Activated CD8-positive, alpha-beta memory T cell treated with anti-CD3 and anti-CD28 coated beads for 4 hours (primary cell): Measurements from ENCODE around the gene NUP210L.
"Not testable (repeated sequence)": the region's sequence is repeated elsewhere in the genome, so short reads cannot be mapped to it uniquely, and the experiment has no call there.

Source experiments
- DNase-seq, 2 donors: peaks; one replicate each; pipeline ENCODE4 v3.0.0-alpha.2; 2020; ENCODE audit warnings: low read depth in 2 of 2

NUP210L gene

DNA sequence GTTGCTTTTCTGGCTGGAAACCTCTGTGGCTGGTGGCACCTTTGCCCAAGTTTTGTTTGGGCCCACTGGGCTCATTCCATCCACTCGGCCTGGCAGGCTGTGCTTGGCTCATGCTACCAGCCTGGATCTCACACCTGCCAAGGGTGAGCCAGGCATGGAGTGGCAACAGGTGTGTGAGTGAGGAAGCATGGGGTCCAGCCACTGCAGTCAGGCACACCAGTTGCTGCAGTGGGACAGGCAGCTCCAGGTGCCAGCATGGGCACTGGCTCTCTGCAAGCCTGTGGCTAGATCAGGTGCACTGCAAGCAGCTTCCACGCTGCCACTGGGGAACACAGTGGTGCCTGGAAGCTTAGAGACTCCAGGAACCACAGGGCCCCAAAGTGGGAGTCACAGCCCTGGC is 57.0 kb downstream of the NUP210L start:
- DNase-seq, result no peak

DNA sequence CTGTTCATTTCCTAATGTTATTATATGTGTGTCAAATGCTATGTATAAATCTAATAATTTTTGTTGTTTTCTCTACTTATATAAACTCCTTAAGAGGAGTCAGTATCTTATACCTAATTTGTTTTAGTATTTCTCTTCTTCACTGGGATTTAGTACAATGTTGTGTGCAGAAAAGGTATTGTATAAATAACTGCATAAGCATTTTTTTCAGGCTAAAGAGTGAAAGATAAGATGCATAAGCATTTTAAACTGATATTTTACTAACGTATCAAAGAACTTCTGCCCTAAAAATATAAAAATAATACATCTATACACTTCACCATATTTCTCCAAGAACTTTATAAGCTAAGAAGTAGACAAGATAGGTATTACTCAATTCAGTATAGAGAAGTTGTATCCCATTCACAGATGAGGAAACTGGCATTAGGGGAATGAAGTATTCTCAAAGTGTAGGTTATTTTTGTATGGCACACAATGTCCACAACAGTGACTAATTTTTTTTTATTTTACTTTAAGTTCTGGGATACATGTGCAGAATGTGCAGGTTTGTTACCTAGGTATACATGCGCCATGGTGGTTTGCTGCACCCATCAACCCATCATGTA is 59.3 kb downstream of the NUP210L start:
- no peak for DNase-seq

DNA sequence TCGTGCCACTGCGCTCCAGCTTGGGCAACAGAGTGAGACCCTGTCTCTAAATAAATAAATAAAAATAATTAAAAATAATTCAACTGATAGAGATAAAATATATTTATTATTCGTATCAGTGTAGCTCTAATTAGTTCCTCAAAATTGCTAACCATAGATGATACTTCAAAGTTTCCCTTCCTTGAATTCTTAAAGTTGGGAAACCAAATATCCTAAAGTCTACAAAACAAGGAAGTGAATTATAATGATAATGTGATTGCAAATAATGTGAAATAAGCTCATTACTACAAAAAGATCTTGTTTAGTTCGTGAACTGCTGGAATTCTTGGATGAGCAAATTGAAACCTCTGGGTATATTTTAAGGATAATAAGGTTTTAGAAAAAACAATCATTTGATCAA is 60.5 kb downstream of the NUP210L start:
- DNase-seq, result no peak

DNA sequence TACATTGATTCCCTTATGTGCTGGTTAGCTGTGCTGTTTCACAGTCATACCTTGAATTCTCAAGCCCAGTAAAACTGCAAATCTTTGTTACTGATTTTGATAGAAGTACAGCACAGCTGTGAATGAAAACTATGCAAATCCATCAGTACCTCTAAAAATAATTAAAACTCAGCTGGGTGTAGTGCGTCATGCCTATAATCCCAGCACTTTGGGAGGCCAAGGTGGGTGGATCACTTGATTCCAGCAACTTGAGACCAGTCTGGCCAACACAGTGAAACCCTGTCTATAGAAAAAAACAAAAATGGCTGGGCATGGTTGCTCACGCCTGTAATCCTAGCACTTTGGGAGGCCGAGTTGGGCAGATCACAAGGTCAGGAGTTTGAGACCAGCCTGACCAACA is 61.2 kb downstream of the NUP210L start:
- DNase-seq, result no peak

DNA sequence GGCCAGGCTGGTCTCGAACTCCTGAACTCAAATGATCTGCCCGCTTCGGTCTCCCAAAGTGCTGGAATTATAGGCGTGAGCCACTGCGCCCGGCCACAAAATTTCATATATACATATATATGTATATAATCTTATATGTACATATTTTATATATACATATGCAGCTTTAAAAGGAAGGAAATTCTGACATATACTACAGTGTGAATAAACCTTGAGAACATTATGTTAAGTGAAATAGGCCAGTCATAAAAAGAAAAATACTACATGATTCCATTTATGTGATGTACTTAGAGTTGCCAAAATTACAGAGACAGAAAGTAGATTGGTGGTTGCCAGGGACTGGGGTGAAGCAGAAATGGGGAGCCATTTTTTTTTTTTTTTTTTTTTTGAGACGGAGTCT is 63.2 kb downstream of the NUP210L start:
- DNase-seq, result no peak

DNA sequence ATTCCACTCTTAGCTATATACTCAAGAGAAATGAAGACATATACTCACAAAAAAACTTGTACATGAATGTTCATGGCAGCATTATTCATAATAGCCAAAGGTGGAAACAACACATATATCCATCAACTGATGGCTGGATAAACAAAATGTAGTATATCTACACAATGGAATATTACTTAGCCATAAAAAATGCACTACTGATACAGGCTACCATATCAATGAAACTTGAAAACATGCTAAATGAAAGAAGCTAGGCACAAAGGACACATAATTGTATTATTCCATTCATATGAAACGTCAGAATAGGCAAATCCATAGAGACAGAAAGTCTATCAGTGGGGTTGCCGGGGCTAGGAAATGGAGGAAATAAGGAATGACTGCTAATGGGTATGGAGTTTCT is 67.3 kb downstream of the NUP210L start:
- no peak for DNase-seq

DNA sequence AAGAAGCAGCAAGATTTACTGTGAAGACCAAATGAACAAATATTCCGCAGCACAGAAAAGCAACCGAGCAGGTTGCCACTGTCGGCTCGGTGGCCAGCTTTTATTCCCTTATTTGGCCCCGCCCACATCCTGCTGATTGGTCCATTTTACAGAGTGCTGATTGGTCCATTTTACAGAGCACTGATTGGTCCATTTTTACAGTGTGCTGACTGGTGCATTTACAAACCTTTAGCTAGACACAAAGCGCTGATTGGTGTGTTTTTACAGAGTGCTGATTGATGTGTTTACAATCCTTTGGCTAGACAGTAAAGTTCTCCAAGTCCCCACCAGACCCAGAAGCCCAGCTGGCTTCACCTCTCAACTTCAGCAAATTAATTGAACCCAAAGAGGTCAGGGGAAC is 71.8 kb downstream of the NUP210L start:
- DNase-seq, result not testable (repeated sequence)

DNA sequence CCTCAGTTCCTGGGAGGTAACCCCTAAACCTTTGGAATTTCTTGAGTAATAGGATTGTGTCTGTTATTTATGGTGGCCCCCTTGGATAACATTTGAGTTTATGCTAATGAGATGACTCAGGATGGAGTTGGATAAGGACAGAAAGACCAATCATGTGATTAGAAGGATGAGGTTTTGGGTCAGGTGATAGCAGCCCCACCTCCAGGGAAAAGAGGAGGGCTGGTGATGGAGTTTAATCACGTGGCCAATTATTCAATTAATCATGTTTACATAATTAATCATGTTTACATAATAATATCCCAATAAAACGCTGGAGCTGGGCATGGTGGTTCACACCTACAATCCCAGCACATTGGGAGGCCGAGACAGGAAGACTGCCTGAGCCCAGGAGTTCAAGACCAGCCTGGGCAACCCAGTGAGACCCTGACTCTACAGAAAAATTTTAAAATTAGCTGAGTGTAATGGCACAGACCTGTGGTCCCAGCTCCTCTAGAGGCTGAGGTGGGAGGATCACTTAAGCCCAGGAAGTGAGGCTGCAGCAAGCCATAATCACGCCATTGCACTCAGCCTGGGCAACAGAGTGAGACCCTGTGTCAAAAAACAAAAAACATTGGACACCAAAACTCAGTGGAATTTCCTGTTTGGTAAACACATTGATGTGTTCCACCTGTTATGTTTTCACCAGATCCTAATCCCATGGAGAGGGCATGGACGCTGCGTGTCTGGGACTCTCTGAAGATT is 73.3 kb downstream of the NUP210L start:
- no peak for DNase-seq

DNA sequence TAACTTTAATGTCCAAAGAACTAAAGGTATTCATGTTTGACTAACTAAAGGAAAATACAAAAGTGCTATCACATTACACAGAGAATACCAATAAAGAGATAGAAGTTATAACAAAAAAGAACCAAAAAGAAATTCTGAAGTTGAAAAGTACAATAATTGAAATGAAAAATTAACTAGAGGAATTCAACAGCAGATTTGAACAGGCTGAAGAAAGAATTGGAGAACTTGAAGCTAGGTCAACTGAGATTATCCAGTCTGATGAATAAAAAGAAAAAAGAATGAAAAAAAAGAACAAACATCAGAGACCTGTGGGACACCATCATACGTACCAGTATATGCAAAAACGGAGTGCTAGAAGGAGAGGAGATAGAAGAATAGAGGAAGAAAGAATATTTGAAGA is 78.5 kb downstream of the NUP210L start:
- no peak for DNase-seq

DNA sequence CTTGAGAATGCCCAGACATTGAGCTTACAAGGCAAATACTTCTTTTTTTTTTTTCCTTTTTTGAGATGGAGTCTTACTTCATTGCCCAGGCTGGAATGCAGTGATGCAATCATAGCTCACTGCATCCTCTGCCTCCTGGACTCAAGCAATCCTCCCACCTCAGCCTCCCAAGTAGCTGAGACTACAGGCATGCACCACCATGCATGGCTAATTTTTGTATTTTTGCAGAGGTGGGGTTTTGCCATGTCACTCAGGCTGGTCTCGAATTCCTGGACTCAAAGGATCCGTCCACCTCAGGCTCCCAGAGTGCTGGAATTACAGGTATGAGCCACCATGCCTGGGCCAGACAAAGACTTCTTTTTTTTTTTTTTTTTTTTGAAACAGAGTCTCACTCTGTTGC is 79.1 kb downstream of the NUP210L start:
- DNase-seq, result no peak

DNA sequence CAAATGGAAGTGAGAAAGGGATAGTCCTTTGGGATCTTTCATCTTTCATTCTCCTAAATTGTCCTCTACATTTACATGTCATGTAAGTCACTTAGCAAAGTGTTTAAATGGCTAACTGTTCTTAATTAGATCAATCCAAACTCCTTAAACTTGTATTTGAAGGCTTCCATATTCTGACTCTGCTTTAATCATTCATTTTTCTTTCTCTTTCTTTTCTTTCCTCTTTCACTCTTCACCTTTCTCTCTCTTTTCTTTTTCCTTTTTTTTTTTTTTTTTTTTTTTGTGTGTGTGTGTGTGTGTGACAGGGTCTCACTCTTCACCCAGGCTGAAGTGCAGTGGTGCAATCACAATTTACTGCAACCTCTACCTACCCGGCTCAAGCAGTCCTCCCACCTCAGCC is 92.6 kb downstream of the NUP210L start:
- DNase-seq, result no peak

DNA sequence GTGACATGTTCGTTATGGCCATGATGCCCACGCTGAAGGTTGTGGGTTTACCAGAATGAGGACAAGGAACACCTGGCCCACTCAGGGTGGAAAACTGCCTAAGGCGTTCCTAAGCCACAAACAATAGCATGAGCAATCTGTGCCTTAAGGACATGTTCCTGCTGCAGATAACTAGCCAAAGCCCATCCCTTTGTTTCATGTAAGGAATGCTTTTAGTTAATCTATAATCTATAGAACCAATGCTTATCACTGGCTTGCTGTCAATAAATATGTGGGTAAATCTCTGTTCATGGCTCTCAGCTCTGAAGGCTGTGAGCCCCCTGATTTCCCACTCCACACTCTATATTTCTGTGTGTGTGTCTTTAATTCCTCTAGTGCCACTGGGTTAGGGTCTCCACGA is 107.4 kb downstream of the NUP210L start:
- not testable (repeated sequence) for DNase-seq

DNA sequence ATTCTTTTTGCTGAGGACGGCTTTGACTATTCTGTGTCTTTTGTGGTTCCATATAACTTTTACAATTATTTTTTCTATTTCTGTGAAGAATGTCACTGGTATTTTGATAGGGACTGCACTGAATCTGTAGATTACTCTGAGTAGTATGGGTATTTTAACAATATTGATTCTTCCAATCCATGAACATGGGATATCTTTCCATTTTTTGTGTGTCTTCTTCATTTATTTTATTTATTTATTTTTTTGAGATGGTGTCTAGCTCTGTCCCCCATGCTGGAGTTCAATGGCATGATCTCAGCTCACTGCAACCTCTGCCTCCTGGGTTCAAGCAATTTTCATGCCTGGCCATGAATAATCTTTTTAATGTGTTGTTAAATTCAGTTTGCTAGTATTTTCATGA is 121.2 kb downstream of the NUP210L start:
- not testable (repeated sequence) for DNase-seq

DNA sequence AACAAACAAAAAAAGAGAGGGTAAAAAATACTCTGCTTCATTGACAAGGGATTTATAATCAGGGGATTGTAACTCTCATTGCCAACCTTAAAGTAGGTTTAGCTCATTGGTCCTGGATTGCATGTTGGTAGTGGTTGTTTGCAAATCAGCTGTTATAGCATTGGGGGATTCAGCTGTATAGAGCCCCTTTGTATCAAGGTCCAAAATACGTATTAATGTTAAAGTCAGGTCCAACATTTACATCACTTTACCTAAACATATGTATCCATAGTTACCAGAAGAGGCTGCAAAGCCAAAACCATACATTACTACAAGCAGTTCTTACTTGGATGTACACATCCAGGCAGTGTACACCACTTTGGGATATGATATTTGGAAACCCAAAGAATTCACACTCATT is 134.9 kb downstream of the NUP210L start:
- DNase-seq, result no peak

DNA sequence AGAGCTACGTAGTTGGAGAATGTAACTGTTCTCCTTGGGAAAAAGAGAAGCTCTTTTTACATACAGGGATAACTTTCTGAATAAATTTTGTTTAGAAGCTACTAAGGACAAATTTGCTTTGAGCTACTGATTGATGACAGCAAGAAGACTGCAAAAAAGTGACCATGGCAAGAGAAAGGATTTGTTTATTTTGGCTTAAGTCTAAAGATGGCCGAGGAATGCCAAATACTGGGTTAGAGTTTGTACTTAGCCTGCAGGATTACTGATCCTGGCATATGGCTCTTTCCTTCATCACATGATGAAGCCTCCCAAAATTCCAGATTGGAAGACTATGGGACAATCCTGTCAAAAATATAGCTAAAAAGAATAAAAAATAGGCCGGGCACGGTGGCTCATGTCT is 135.6 kb downstream of the NUP210L start:
- no peak for DNase-seq

DNA sequence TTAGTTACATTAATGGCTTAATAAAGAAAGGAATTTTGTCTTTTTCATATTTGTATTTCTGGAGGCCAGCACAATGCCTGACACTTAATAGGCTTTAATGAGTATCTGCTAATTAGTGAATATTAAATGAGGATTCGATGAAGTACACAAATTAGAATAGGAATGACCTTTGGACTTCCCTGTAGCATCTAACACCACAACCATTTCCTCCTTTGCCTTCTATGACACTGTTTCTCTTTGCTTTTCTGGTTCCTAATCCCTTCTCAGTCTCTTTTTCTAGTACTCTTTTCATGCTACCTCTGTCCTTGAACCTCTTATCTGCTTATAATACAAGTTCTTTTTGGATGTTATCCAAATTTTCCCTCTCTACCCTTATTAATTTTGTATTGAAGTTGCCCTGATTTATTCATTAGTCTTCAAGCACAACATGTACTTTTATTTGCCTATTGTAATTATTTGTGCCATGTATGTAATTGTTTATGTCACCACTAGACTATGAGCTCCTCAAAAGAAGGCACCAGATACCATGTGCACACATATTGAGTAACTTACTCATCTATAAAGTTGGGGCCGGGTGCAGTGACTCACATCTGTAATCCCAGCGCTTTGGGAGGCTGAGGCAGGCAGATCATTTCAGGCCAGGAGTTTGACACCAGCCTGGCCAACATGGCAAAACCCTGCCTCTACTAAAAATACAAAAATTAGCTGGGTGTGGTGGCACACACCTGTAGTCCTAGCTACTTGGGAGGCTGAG is 140.5 kb downstream of the NUP210L start:
- DNase-seq, result no peak

DNA sequence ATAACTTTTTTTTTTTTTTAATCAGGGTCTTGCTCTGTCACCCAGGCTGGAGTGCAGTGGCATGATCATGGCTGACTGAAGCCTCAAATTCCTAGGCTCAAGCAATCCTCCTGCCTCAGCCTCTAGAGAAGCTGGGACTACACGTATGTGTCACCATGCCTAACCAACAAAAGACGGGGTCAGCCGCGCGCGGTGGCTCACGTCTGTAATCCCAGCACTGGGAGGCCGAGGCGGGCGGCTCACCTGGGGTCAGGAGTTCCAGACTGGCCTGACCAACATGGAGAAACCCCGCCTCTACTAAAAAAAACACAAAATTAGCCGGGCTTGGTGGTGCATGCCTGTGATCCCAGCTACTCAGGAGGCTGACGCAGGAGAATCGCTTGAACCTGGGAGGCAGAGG is 142.3 kb downstream of the NUP210L start:
- not testable (repeated sequence) for DNase-seq

DNA sequence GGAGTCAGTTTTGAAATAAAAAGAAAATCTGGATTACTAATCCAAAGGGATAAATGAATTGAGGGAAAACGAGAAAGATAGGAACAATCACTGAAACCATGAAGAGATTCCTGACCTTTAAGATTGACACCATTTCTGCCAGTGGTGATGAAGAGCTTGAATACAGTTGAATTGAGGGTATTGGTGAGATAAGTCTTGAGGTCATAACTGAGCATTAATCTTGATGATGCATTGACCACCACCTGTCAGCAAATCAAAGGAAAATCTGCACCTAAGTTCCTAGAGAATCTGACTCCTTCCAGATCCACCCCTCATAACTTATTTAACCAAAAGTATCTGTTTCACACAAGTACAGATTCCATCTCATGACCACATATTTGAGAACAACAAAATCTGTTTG is 142.7 kb downstream of the NUP210L start:
- DNase-seq, result no peak

DNA sequence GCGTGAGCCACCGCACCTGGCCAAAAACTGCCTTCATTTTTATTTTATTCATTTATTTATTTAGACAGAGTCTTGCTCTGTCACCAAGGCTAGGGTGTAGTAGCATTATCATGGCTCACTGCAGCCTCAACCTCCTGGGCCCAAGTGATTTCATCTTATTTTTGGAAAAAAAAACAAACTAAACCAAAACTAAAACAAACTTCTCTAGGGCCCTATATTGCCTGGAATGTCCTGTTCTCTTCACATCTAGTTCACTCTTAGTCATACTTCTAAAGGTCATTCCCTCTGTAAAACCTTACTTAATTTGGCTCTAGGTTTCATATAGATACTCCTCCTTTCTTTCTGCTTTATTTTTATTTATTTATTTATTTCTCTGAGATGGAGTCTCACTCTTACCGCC is 148.7 kb downstream of the NUP210L start:
- no peak for DNase-seq

DNA sequence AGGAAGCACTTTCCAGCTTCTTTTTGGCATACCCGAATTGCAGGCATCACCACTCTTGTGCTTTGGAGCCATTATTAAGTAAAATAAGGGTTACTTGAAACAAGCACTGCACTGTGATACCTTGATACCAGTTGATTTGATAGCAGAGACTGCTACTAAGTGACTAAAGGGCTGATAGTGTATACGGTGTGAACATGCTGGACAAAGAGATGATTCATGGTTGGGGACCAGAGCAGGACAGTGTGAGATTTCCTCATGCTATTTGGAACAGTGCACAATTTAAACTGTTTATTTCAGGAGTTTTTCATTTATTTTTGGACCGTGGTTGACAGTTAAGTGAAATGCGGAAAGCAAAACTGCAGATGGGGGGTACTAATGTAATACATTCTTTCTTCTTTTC is 154.5 kb downstream of the NUP210L start:
- no peak for DNase-seq

DNA sequence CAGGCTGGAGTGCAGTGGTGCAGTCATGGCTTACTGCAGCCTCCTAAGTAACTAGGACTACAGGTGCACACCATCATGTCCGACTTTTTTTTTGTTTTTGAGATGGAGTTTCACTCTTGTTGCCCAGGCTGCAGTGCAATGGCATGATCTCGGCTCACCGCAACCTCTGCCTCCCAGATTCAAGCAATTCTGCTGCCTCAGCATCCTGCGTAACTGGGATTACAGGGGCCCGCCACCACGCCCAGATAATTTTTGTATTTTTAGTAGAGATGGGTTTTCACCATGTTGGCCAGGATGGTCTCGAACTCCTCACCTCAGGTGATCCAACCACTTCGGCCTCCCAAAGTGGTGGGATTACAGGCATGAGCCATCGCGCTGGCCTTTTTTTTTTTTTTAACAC is 158.0 kb downstream of the NUP210L start:
- DNase-seq, result not testable (repeated sequence)

DNA sequence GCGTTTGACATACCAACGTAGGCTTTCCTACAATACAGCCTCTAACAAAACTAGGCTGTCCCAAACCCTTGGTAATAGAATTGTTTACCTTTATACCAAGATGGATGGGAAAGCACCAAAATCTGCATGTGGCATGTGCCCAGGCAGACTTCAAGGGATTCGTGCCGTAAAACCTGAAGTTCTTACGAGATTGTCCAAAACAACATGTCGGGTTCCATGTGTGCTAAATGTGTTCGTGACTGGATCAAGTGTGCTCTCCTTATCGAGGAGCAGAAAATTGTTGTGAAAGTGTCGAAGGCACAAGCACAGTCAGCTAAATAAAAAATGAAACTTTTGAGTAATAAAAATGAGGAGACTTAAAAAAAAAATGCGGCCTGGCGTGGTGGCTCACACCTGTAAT is 159.2 kb downstream of the NUP210L start:
- no peak for DNase-seq

DNA sequence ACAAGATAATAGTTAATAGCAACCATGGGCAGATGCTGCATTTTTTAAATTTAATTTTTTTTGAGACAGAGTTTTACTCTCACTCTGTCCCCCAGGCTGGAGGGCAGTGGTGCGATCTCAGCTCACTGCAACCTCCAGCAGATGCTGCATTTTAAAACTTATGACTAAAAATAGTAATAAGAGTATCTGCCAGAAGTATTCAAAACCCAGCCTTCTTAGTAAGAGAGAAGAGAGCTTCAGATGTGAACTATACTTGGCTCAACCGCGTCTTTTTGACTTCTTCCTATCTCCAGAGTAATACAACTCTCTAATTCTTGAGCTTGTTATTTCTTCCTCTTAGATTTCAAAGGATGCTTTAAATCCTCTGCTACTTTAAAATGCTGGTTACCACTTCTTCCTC is 159.7 kb downstream of the NUP210L start:
- DNase-seq, result no peak
